H9 (cell line): Measurements from ENCODE around the gene VWC2L. TPM values are rescaled to one million over a fixed set of nuclear protein-coding genes. Genes with fewer than 3 reads are reported as not detected.

Experiments
- DNase-seq: peaks from one replicate; pipeline ENCODE4 v3.0.0-alpha.2; 2017
- H2AFZ ChIP-seq: one replicate; pipeline ENCODE4 v1.6.1; 2013; ENCODE audit warnings: mild to moderate bottlenecking, low read length, control low read depth, moderate library complexity
- H2AK5ac ChIP-seq: 2 replicates; pipeline ENCODE4 v1.6.1; 2013; ENCODE audit warnings: low read length, control low read depth, mixed read lengths; ENCODE audit not compliant: insufficient read length
- H2BK120ac ChIP-seq: one replicate; pipeline ENCODE4 v1.6.1; 2013; ENCODE audit warnings: low read depth, mild to moderate bottlenecking, low read length, control low read depth, inconsistent platforms; ENCODE audit not compliant: poor library complexity, severe bottlenecking
- H2BK12ac ChIP-seq: 2 replicates; pipeline ENCODE4 v1.6.1; 2013; ENCODE audit warnings: low read length, control low read depth, mixed read lengths, low read depth; ENCODE audit not compliant: insufficient read length
- H2BK15ac ChIP-seq: 2 replicates; pipeline ENCODE4 v1.6.1; 2013; ENCODE audit warnings: low read depth, low read length, control low read depth
- H2BK20ac ChIP-seq: one replicate; pipeline ENCODE4 v1.6.1; 2013; ENCODE audit warnings: low read depth, mild to moderate bottlenecking, low read length, control low read depth, inconsistent platforms; ENCODE audit not compliant: poor library complexity, severe bottlenecking
- H2BK5ac ChIP-seq: 2 replicates; pipeline ENCODE4 v1.6.1; 2013; ENCODE audit warnings: low read length, control low read depth, mixed read lengths; ENCODE audit not compliant: insufficient read length
- H3K14ac ChIP-seq: 2 replicates; pipeline ENCODE4 v1.6.1; 2013; ENCODE audit warnings: low read length, control low read depth; ENCODE audit not compliant: insufficient read depth
- H3K18ac ChIP-seq: 2 replicates; pipeline ENCODE4 v1.6.1; 2013; ENCODE audit warnings: low read depth, mild to moderate bottlenecking, mixed read lengths, low read length, control low read depth; ENCODE audit not compliant: insufficient read length
- H3K23ac ChIP-seq: 2 replicates; pipeline ENCODE4 v1.6.1; 2013; ENCODE audit warnings: low read length, control low read depth, mixed read lengths, low read depth; ENCODE audit not compliant: insufficient read length
- H3K23me2 ChIP-seq: 2 replicates; pipeline ENCODE4 v1.6.1; 2013; ENCODE audit warnings: low read depth, mild to moderate bottlenecking, mixed read lengths, low read length, control low read depth; ENCODE audit not compliant: insufficient read length, poor library complexity, severe bottlenecking
- H3K27ac ChIP-seq: 2 replicates; pipeline ENCODE4 v1.5.1; 2013; ENCODE audit warnings: low read length, control low read depth, mixed read lengths, low read depth; ENCODE audit not compliant: insufficient read length
- H3K27me3 ChIP-seq: 2 replicates; pipeline ENCODE4 v1.6.1; 2013; ENCODE audit warnings: low read length, control low read depth, inconsistent platforms; ENCODE audit not compliant: insufficient read depth
- H3K4ac ChIP-seq: 2 replicates; pipeline ENCODE4 v1.6.1; 2013; ENCODE audit warnings: low read depth, mild to moderate bottlenecking, control low read depth, inconsistent platforms, low read length, moderate library complexity
- H3K4me1 ChIP-seq: 2 replicates; pipeline ENCODE4 v1.6.1; 2013; ENCODE audit warnings: low read length, control low read depth, inconsistent platforms; ENCODE audit not compliant: insufficient read depth
- H3K4me2 ChIP-seq: 2 replicates; pipeline ENCODE4 v1.6.1; 2013; ENCODE audit warnings: low read length, control low read depth, mixed read lengths; ENCODE audit not compliant: insufficient read length, insufficient read depth
- H3K56ac ChIP-seq: 2 replicates; pipeline ENCODE4 v1.6.1; 2013; ENCODE audit warnings: low read depth, mild to moderate bottlenecking, mixed read lengths, low read length, control low read depth; ENCODE audit not compliant: insufficient read length
- H3K79me1 ChIP-seq: 2 replicates; pipeline ENCODE4 v1.6.1; 2013; ENCODE audit warnings: low read depth, mild to moderate bottlenecking, moderate library complexity, low read length, control low read depth, inconsistent platforms; ENCODE audit not compliant: insufficient read depth, poor library complexity, severe bottlenecking
- H3K79me2 ChIP-seq: 2 replicates; pipeline ENCODE4 v1.6.1; 2013; ENCODE audit warnings: low read length, control low read depth, inconsistent platforms; ENCODE audit not compliant: insufficient read depth
- H3K9ac ChIP-seq: 2 replicates; pipeline ENCODE4 v1.6.1; 2013; ENCODE audit warnings: low read length, control low read depth, mixed read lengths; ENCODE audit not compliant: insufficient read length; ENCODE audit errors: extremely low read depth
- H3K9me3 ChIP-seq: one replicate; pipeline ENCODE4 v1.6.1; 2013; ENCODE audit warnings: low read depth, low read length, inconsistent platforms; ENCODE audit not compliant: control insufficient read depth
- H3T11ph ChIP-seq: one replicate; pipeline ENCODE4 v1.6.1; 2013; ENCODE audit warnings: mild to moderate bottlenecking, low read length, control low read depth, inconsistent platforms
- H4K20me1 ChIP-seq: one replicate; pipeline ENCODE4 v1.6.1; 2013; ENCODE audit not compliant: control insufficient read depth, insufficient read length, insufficient read depth
- H4K5ac ChIP-seq: 2 replicates; pipeline ENCODE4 v1.6.1; 2013; ENCODE audit warnings: low read depth, mild to moderate bottlenecking, mixed read lengths, low read length, control low read depth; ENCODE audit not compliant: insufficient read length
- H4K8ac ChIP-seq: replicated peaks from 2 replicates; pipeline ENCODE4 v1.6.1; 2013; ENCODE audit warnings: low read length, control low read depth, mixed read lengths, low read depth; ENCODE audit not compliant: insufficient read length
- H4K91ac ChIP-seq: 2 replicates; pipeline ENCODE4 v1.6.1; 2013; ENCODE audit warnings: low read depth, mild to moderate bottlenecking, moderate library complexity, mixed read lengths, low read length, control low read depth; ENCODE audit not compliant: insufficient read length
- H3K27ac Mint-ChIP-seq, 3 experiments: 2 replicates in 2 of 3; 3 replicates in 1 of 3; pipeline ENCODE4 v1.8.0; 2020 to 2021; ENCODE audit warnings: mixed read lengths in 3 of 3, mild to moderate bottlenecking in 1 of 3, moderate library complexity in 1 of 3
- H3K27me3 Mint-ChIP-seq: 2 replicates; pipeline ENCODE4 v1.8.0; 2021; ENCODE audit warnings: low read depth, mild to moderate bottlenecking, moderate library complexity, mixed read lengths
- H3K36me3 Mint-ChIP-seq, 3 experiments: 2 replicates in 2 of 3; 3 replicates in 1 of 3; pipeline ENCODE4 v1.8.0; 2020 to 2021; ENCODE audit warnings: low read depth in 3 of 3, mixed read lengths in 3 of 3; ENCODE audit not compliant: insufficient read depth in 1 of 3
- H3K4me1 Mint-ChIP-seq, 2 experiments: 2 replicates each; pipeline ENCODE4 v1.8.0; 2020; ENCODE audit warnings: mixed read lengths in 2 of 2
- H3K4me3 Mint-ChIP-seq, 2 experiments: 2 replicates in 1 of 2; 3 replicates in 1 of 2; pipeline ENCODE4 v1.8.0; 2020 to 2021; ENCODE audit warnings: mild to moderate bottlenecking in 2 of 2, mixed read lengths in 2 of 2, moderate library complexity in 1 of 2
- H3K9me3 Mint-ChIP-seq, 2 experiments: 2 replicates in 1 of 2; 3 replicates in 1 of 2; pipeline ENCODE4 v1.8.0; 2020; ENCODE audit warnings: mild to moderate bottlenecking in 2 of 2, mixed read lengths in 2 of 2, moderate library complexity in 1 of 2
- CTCF ChIP-seq: fragments of 200-600 bp; sonication (generic); conservative IDR thresholded peaks from 3 replicates; pipeline ENCODE4 v1.8.0; 2021; ENCODE audit warnings: antibody characterized with exemption, mild to moderate bottlenecking
- WGBS: extraction: QIAGEN DNeasy Blood & Tissue Kit; methylation state at CpG from one replicate; pipeline ENCODE4 v1.1.7; 2013; ENCODE audit warnings: missing lambda C conversion rate, low lambda C conversion rate, mixed read lengths; ENCODE audit not compliant: insufficient read length; ENCODE audit errors: extremely low coverage; 5-methylcytosine and 5-hydroxymethylcytosine counted together
- total RNA-seq: library from RNA; stranded (reverse); gene quantifications from 2 replicates; pipeline ENCODE4 v1.2.1, GENCODE V29; 2021

VWC2L gene
- total RNA-seq, 1 experiment from 2014 or later = not detected

DNA sequence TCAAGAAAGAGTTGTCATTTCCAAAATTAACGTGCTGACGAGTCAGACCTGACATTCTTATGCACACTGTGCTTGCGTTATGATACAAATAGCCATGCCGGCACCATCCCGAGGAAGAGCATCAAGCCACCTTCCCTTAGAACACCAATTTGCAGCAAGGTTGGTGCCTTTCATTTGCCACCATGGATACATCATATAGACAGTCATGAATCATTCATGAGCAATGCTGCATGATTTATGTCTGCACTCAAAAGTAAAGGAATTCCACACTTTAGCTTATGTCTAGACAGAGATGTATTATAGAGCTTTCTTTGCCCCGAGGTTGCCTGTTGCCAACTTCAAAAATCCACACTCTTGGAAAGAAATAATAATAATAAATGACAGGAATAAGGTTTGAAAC, 166.9 kb downstream of the VWC2L start:
- H3K14ac ChIP-seq = no peak overlapping the region
- TF ChIP-seq CTCF = no peak
- H3K27me3 Mint-ChIP-seq = peaks cover 12% of the 10 kb centered on the region
- H3K79me2 ChIP-seq = no peaks in the 10 kb centered on the region
- H3K4ac ChIP-seq = no peak overlapping the region
- no peak overlapping the region for H2AK5ac ChIP-seq
- no peak overlapping the region for H2BK120ac ChIP-seq
- H4K8ac ChIP-seq = no peak overlapping the region
- H3K27ac Mint-ChIP-seq = no peak overlapping the region
- H3K4me2 ChIP-seq = no peak overlapping the region
- no peak overlapping the region for H3K23ac ChIP-seq
- H3K9me3 ChIP-seq = no peaks in the 10 kb centered on the region
- H3K4me1 ChIP-seq = no peaks in the 10 kb centered on the region
- no peak overlapping the region for H3K56ac ChIP-seq
- H2BK12ac ChIP-seq = no peak overlapping the region
- H4K20me1 ChIP-seq = no peaks in the 10 kb centered on the region
- H3K23me2 ChIP-seq = no peaks in the 10 kb centered on the region
- no peaks in the 10 kb centered on the region for H3K27me3 ChIP-seq
- no peak overlapping the region for H3K9ac ChIP-seq
- H3K79me1 ChIP-seq = no peaks in the 10 kb centered on the region
- H3K18ac ChIP-seq = no peak overlapping the region
- DNase-seq = no peak
- no peak overlapping the region for H2BK15ac ChIP-seq
- no CpG with 5 or more reads among the region's 6 CpGs for WGBS
- H3K4me1 Mint-ChIP-seq = peaks cover 5 to 6% of the 10 kb centered on the region in 2 experiments; a peak in 3 of 4 replicates
- H2BK5ac ChIP-seq = no peak overlapping the region
- H3K27ac ChIP-seq = no peak overlapping the region
- no peak overlapping the region for H4K91ac ChIP-seq
- H2AFZ ChIP-seq = no peak overlapping the region
- H3T11ph ChIP-seq = no peak overlapping the region
- H4K5ac ChIP-seq = no peak overlapping the region
- H3K9me3 Mint-ChIP-seq = no peaks in the 10 kb centered on the region; a peak in 1 of 5 replicates
- H2BK20ac ChIP-seq = no peak overlapping the region
- H3K36me3 Mint-ChIP-seq = no peaks in the 10 kb centered on the region
- no peak overlapping the region for H3K4me3 Mint-ChIP-seq
